Activated naive CD8-positive, alpha-beta T cell (primary cell): Measurements from ENCODE around the gene CROCC.

Source experiments
- H3K27ac Mint-ChIP-seq: one replicate; pipeline ENCODE4 v1.8.0; 2021; ENCODE audit warnings: mixed read lengths
- H3K27me3 Mint-ChIP-seq: one replicate; pipeline ENCODE4 v1.8.0; 2021; ENCODE audit warnings: mixed read lengths
- H3K36me3 Mint-ChIP-seq: one replicate; pipeline ENCODE4 v1.8.0; 2021; ENCODE audit warnings: mixed read lengths
- H3K4me1 Mint-ChIP-seq: one replicate; pipeline ENCODE4 v1.8.0; 2021; ENCODE audit warnings: low read depth, mixed read lengths
- H3K4me3 Mint-ChIP-seq: one replicate; pipeline ENCODE4 v1.8.0; 2021; ENCODE audit warnings: mild to moderate bottlenecking, mixed read lengths
- H3K9me3 Mint-ChIP-seq: one replicate; pipeline ENCODE4 v1.8.0; 2021; ENCODE audit warnings: low read depth, mixed read lengths

The CROCC gene

GRCh38 chr1:16975838-16976237 lies 54.1 kb downstream of the CROCC start:
- H3K27me3 Mint-ChIP-seq, result peaks cover under 1% of the 10 kb centered on the region
- H3K27ac Mint-ChIP-seq, result no peak overlapping the region
- no peak overlapping the region for H3K4me3 Mint-ChIP-seq
- peaks cover 2% of the 10 kb centered on the region for H3K4me1 Mint-ChIP-seq
- H3K9me3 Mint-ChIP-seq, result no peaks in the 10 kb centered on the region
- H3K36me3 Mint-ChIP-seq, result no peaks in the 10 kb centered on the region

GRCh38 chr1:16976966-16977365 lies 55.2 kb downstream of the CROCC start:
- Mint-ChIP-seq H3K36me3 (no peaks in the 10 kb centered on the region), H3K27me3 (peaks cover 9% of the 10 kb centered on the region), H3K4me1 (peaks cover 9% of the 10 kb centered on the region), H3K4me3 (no peak overlapping the region), H3K9me3 (no peaks in the 10 kb centered on the region), H3K27ac (no peak overlapping the region)

DNA sequence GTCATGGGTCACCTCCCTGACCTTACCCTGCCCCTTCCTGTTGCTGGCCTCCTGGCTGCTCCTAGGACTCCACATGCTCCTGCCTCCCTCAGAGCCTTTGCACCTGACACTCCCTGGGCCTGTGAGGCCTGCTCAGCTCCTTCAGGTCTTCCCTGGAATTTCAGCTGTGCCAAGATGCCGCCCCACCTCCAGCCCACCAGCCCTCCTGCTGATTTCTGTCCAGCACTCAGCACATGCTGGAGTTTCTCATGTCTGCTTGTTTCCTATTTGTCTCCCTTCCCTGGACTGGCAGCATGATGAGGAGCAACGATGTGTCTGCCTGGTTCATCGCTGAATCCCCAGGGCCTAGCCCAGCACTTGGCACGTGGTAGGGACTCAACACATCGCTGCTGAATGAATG lies 55.6 kb downstream of the CROCC start:
- Mint-ChIP-seq H3K27me3 (peaks cover 9% of the 10 kb centered on the region), H3K9me3 (no peaks in the 10 kb centered on the region), H3K4me1 (peaks cover 9% of the 10 kb centered on the region), H3K27ac (no peak overlapping the region), H3K36me3 (no peaks in the 10 kb centered on the region), H3K4me3 (no peak overlapping the region)

DNA sequence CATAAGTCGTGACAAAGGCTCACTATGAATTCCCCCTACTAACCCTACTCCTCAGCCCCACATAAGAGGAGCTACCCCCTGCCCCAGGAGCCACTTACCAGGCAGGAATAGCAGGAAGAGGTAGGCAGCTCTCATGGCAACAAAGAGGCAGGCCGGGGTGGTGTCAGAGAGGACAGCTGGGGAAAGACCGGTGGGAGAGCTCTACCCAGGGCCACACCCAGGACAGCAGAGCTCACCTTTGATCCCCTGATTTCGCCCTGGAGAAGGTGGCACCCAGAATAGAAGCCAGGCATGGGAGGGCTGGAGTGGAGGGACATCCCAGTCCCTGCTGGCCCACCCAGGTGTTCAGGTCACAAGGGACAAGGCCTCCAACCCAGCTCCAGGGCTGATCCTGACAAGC lies 56.4 kb downstream of the CROCC start:
- no peaks in the 10 kb centered on the region for H3K36me3 Mint-ChIP-seq
- H3K27me3 Mint-ChIP-seq, result peaks cover 10% of the 10 kb centered on the region
- H3K4me1 Mint-ChIP-seq, result peaks cover 9% of the 10 kb centered on the region
- H3K9me3 Mint-ChIP-seq, result no peaks in the 10 kb centered on the region
- no peak overlapping the region for H3K27ac Mint-ChIP-seq
- H3K4me3 Mint-ChIP-seq, result no peak overlapping the region

DNA sequence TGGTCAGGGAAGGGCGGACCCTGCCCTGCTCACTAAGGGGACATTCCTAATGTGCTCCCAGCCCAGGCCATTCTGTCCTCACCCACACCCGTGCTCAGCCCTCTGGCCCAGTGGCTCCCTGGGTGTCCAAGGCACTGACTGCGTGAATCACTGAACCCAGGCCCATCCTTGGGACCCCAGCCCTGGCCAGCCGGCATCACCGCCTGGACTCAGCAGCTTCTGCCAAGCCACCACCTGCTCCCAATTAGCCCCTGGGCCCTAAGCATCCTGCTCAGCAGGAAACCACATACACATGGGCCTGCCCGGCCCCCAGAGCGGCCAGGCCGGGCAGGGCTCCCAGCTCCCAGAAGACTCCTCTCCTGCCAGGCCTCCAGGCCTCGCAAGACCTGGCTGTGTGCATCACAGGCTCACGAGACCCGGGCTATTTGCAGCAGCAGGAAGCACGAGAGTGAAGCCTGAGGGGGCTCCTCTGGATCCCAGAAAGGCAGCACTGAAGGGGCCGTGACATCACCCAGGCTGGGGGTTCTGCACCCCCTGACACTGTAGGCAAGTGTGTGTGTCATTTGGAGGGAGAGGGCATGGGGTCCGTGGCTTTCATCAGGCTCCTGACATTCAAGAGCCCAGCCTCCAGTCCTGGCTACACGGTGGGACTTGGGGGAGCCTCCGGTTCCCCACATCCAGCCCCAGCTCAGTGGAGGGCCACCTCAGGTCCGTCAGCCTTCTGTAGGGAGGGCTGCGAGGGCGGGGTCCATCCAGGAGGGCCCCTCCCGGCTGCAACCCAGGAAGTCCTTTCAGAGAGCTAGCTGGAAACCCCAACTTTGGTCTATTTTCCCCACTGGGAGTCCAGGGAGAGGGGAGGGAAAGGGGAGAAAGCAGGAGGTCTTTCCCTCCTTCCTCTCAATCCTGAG lies 57.1 kb downstream of the CROCC start:
- H3K27me3 Mint-ChIP-seq, result peaks cover 12% of the 10 kb centered on the region
- H3K27ac Mint-ChIP-seq, result no peak overlapping the region
- H3K9me3 Mint-ChIP-seq, result no peaks in the 10 kb centered on the region
- H3K4me1 Mint-ChIP-seq, result peaks cover 9% of the 10 kb centered on the region
- no peaks in the 10 kb centered on the region for H3K36me3 Mint-ChIP-seq
- no peak overlapping the region for H3K4me3 Mint-ChIP-seq

GRCh38 chr1:16979475-16980327 lies 58.0 kb downstream of the CROCC start:
- no peak overlapping the region for H3K4me3 Mint-ChIP-seq
- no peak overlapping the region for H3K27ac Mint-ChIP-seq
- H3K36me3 Mint-ChIP-seq, result no peaks in the 10 kb centered on the region
- H3K9me3 Mint-ChIP-seq, result no peaks in the 10 kb centered on the region
- H3K4me1 Mint-ChIP-seq, result peaks cover 9% of the 10 kb centered on the region
- peaks cover 12% of the 10 kb centered on the region for H3K27me3 Mint-ChIP-seq

GRCh38 chr1:16980473-16981268 lies 58.9 kb downstream of the CROCC start, which contains the start of gene MFAP2:
Gene MFAP2 (minus strand): TSS chr1:16980620. CDS start chr1:16978273, 2,347 bp downstream.
- Mint-ChIP-seq H3K9me3 (no peaks in the 10 kb centered on the region), H3K27ac (no peak within 1 kb of the TSS), H3K36me3 (no peaks in the 10 kb centered on the region), H3K4me1 (peaks cover 9% of the 10 kb centered on the region), H3K27me3 (peaks cover 12% of the 10 kb centered on the region), H3K4me3 (peak within 1 kb of the TSS; percentile 85)

DNA sequence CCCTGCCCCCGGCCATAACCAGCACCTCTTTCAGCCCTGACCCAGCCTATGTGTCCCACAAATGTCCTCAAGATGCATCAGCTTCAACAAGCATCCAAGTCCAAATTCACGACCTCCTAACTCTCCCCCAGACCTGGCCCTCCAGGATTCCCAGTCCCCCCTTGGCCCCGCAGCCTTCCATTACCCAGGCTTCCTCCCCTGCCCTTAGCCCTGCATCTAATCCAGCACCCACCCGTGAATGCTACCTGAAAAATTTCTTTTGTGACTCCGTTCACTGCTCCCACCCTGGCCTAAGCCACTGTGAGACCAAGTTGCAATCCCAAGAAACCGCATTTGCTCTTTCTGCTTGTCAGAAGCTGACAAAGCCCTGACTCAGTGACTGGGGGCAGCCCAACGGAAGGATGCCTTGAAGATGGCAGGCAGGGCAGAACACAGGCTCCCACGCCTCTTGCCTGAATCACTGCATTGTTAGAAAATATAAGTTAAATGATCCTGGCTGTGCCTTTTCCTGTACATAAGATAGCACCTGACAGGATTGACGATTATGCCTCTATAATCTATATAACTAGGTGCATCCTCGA lies 59.6 kb downstream of the CROCC start:
- Mint-ChIP-seq H3K4me1 (peaks cover 9% of the 10 kb centered on the region), H3K27me3 (peaks cover 12% of the 10 kb centered on the region), H3K36me3 (peaks cover 2% of the 10 kb centered on the region), H3K9me3 (no peaks in the 10 kb centered on the region), H3K27ac (no peak overlapping the region), H3K4me3 (peak overlapping the region; percentile 85)

DNA sequence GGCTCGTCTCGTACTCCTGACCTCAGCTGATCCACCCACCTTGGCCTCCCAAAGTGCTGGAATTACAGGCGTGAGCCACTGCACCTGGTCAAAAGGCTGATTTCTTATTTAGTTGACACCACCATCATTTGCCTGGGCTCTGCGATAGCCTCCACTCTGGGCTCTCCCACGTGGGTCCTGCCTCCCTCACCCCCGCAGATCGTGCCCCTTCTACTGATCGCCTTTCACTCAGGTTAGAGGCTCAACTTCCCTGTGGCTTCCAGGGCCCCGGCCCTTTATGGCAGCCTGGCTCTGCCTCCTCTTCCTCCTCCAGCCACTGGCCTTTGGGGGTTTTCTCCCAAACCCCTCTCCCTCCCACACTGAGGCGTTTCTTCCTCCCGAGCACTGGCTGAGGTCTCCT lies 61.2 kb downstream of the CROCC start:
- Mint-ChIP-seq H3K4me1 (peaks cover 9% of the 10 kb centered on the region), H3K9me3 (no peaks in the 10 kb centered on the region), H3K4me3 (no peak overlapping the region), H3K27ac (no peak overlapping the region), H3K27me3 (peaks cover 12% of the 10 kb centered on the region), H3K36me3 (peaks cover 4% of the 10 kb centered on the region)

GRCh38 chr1:16983649-16984048 lies 61.9 kb downstream of the CROCC start:
- H3K4me1 Mint-ChIP-seq, result peaks cover 9% of the 10 kb centered on the region
- no peak overlapping the region for H3K27ac Mint-ChIP-seq
- H3K9me3 Mint-ChIP-seq, result no peaks in the 10 kb centered on the region
- peaks cover 12% of the 10 kb centered on the region for H3K27me3 Mint-ChIP-seq
- no peak overlapping the region for H3K4me3 Mint-ChIP-seq
- peaks cover 5% of the 10 kb centered on the region for H3K36me3 Mint-ChIP-seq

- Mint-ChIP-seq H3K4me1 (peaks cover 9% of the 10 kb centered on the region), H3K36me3 (peaks cover 5% of the 10 kb centered on the region)
These were observed 63.0 kb downstream of the CROCC start for GRCh38 chr1:16984717-16985116.

GRCh38 chr1:16986113-16986512 lies 64.4 kb downstream of the CROCC start:
- Mint-ChIP-seq H3K27me3 (peaks cover 9% of the 10 kb centered on the region), H3K4me3 (no peak overlapping the region), H3K36me3 (peaks cover 5% of the 10 kb centered on the region), H3K4me1 (peaks cover 4% of the 10 kb centered on the region), H3K9me3 (no peaks in the 10 kb centered on the region), H3K27ac (no peak overlapping the region)

More at GRCh38 chr1:16984717-16985116, 63.0 kb downstream of the CROCC start:
- no peak overlapping the region for H3K27ac Mint-ChIP-seq
- peaks cover 12% of the 10 kb centered on the region for H3K27me3 Mint-ChIP-seq
- H3K9me3 Mint-ChIP-seq, result no peaks in the 10 kb centered on the region
- no peak overlapping the region for H3K4me3 Mint-ChIP-seq

GRCh38 chr1:16986560-16986959 lies 64.8 kb downstream of the CROCC start:
- Mint-ChIP-seq H3K27ac (no peak overlapping the region), H3K36me3 (peaks cover 7% of the 10 kb centered on the region), H3K4me3 (no peak overlapping the region), H3K27me3 (peaks cover 4% of the 10 kb centered on the region), H3K9me3 (no peaks in the 10 kb centered on the region), H3K4me1 (no peaks in the 10 kb centered on the region)

DNA sequence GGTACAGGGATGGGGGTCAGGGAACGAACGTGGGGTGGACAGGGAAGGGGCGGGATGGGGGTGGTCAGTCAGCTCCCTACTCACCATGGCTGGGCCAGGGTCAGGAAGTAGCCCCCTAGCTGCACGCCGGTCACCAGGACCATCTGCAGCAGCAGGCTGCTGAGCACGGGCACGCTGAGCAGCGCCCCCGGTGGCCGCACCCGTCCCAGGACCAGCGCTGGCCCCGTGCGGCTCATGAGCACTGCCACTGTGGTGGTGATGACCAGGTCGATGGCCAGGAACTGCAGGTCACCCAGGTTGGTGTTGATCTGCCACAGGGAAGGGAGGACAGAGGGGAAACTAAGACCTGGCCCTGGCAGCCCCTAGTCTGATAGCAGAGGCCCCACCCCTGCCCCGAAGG lies 65.2 kb downstream of the CROCC start:
- Mint-ChIP-seq H3K4me3 (no peak overlapping the region), H3K9me3 (no peaks in the 10 kb centered on the region), H3K4me1 (no peaks in the 10 kb centered on the region)

More for the DNA sequence above, 65.2 kb downstream of the CROCC start:
- peaks cover 3% of the 10 kb centered on the region for H3K27me3 Mint-ChIP-seq
- peaks cover 7% of the 10 kb centered on the region for H3K36me3 Mint-ChIP-seq
- no peak overlapping the region for H3K27ac Mint-ChIP-seq
